Fibroblast of upper back skin (primary cell): Measurements from ENCODE around the gene GNG13.

Source experiments
- DNase-seq: peaks from one replicate; pipeline ENCODE4 v3.0.0-alpha.2; 2013

GNG13 gene

DNA sequence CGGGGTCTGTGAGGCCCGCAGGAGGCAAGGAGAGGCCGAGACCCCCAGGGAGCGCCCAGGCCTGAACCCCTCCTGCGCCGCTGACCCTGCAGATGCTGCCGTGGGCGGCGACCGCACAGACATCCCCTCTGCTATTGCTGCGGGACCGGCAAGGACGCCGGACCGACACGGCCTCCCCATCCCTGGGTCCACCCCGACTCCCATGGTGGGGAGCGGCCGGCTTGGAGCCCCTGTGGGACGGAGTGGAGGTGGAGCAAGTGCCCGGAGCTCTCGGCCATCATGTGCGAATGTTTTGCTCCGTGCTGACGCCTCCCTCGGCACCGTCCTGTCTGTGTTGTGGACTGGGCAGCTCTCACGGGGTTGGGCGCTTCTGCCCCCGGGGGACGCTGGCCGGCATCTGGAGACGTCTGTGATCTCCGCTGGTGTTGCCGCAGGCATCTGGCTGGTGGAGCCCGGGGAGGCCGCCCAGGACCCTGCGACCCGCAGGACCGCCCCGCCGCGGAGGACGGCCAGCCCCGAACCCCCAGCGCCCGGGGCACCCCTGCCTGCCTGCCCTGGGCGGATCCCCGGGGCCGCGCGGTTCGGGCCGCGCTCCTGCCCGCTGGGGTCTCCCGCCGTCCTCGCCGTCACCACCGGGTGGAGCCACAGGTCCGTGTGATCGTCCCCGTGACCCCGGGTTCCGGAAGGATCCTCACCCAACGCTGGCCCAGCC lies 12.8 kb upstream of the GNG13 start:
- DNase-seq: peak; percentile 25

DNA sequence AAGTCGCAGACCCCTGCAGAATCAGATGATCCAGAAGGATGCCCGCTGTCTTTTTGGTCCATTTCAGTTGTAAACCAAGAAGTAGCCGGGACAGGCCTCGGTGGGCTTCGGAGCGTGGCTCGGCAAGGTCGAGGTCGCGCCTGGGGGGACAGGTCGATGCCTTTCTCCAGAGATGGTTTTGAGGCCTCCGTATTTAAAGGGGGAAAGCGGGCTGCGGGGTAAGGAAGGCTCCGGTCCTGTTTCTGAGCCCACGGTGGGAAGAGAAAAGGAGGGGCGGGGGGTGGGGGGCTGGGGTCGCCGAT lies 7.5 kb upstream of the GNG13 start:
- no peak for DNase-seq

DNA sequence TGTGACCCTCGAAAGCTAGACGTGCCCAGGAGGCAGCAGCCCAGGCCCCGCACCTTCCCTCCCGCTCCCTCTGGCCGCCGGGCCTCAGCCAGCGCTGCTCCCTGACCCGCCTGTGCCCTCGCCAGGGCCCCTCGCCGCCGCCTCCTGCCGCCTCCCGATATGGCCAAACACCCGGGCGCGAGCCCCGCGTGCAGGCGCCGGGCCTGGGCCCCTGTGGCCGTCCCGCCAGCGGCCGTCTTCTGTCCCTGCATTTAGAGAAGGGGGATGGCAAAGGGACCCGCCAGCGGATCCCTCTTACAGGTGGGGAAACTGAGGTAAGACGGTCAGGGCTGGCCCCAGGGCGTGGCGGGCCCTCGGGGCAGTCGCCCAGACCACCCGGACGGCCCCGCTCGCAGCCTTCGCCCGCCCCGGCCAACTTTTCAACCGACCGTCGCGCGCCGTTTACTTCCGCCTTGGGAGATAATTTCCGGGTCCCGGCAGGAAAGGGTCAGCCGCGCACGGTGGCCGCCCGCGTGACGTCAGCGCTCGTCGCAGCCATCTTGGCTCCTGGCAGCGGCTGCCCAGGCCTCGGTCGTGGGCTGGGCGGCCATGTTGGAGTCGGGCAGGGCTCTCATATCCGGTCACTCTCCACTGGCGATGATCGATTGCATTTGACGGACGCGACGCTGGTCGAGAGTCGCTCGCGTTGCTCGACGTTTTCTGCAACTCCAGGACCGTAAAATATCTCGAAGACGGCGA lies 7.0 kb upstream of the GNG13 start:
- DNase-seq: peak; percentile 91

DNA sequence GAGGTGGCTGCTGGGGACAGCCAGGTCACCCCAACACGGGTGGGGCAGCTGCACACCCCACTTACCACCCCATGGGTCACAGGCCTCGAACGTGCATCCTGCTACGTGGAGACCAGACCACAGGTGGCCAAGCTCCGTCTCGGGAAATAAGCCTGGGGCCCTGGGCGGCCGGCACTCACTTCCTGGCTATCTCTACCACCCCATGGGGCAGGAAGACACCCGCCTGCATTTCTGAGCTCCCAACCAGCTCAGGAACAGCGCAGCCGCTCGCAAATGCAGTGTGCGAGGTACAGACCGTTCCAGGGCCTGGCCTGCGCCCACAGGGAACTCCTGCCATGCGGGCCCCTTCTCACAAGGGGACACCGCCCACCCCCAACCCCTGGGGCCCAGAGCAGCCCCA lies 4.9 kb upstream of the GNG13 start:
- DNase-seq: no peak

DNA sequence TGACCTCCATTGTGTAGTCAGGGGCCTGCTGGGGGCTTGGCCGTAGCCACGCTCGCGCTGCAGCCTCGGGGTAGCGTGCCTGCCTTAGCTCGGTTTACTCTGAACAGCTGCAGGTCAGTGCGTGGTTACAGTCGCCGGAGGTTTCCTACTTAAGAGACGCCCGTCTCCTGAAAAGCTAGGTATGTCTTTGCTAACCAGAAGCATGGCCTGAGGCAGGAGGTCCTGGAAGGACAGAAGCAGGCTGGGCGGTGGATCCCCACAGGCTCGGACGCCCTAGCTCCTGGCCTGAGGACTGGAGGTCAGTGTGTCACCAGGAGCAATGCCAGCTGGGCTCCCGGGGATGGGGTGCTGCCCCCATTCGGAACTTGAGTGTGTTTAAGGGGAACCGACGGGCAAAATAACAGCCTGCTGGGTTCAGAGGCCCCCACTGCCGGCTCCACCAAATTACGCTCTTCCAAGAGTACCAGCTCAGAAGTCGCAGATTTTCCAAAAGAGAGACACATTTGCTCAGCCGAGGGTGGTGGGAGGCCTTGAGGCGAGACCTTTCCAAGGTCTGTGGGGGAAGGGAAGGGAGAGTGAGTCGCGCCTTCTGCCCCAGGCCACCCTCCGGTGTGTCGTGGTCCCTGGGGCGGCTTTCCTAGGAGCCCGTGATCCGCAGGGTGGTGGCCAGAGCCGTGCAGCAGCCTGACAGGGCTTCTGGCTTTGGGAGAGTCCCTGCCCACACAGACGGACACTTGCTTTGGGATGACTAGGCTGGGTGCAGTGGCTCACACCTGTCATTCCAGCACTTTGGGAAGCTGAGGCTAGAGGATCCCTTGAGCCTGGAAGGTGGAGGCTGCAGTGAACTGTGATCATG lies 3.9 kb upstream of the GNG13 start:
- DNase-seq: no peak

DNA sequence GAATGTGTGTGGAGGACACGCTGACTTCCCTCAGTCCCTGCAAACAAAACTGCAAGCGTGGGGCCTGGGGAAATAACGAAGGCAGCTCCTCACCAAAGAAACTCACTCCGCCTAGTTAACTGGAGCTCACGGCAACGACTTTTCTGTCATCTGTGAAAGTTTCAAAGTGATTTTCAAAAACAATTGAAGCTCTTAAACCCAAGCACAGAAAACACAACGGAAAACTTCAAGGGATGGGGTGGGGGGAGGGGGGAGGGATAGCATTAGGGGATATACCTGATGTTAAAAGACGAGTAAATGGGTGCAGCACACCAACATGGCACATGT lies 3.2 kb upstream of the GNG13 start:
- no peak for DNase-seq

DNA sequence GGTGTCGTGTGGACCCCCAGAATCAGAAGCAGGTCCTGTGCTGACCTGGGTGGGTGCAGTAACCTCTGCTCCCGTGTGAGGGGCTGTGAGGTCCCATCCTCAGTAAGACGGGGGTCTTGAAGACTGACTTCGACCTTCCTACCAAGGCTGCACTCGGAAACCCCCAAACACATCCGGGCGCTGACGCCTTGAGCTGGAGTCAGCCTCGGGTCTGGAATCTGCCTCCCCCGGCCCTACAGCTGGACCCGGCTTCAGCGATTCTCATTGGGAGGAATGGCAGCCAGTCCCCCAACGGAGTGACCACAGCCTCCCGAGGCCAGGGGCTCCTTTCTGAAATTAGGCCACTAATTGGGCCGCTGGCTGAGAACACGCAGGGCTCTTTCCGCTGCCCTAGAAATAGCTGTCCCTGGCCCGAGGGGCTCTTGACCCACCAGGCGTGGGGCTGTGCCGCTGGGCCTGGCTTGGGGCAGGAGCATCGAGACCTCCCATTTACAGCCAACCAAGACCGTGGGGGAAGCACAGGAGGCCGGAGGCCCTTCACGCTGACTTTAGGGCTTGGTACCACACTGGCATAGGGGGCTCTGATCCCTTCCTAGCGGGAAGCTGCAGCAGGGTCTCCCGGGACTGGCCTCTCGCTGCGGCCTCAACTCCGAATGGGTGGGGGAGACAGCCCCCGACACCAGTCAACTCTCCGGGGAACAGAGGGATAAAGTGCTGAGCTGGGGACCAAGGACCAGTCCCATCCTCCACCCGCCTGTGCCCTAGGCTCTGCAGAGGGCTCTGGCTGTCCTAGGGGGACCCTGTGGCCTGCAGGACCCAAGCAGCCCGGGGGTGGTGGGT lies 2.6 kb upstream of the GNG13 start:
- no peak for DNase-seq

DNA sequence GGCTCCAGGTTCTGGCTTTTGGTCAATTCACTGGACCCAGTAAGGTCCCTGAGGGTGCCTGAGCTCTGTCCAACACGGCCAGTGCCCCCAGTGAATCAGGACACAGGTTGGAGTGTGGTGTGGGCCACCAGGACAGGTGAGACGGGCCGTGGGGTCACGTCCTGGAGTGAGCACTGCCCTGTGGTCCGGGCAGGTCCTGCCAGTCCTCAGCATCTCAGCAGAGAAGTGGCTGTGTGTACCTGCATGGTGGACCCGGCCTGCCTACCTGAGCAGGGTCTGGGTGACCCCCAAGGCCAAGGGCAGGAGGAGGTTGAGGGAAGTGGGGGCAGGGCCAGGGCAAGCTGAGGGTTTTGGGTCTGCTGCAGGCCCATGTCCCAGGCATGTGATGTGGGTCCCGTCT lies 1.9 kb upstream of the GNG13 start:
- DNase-seq: no peak

DNA sequence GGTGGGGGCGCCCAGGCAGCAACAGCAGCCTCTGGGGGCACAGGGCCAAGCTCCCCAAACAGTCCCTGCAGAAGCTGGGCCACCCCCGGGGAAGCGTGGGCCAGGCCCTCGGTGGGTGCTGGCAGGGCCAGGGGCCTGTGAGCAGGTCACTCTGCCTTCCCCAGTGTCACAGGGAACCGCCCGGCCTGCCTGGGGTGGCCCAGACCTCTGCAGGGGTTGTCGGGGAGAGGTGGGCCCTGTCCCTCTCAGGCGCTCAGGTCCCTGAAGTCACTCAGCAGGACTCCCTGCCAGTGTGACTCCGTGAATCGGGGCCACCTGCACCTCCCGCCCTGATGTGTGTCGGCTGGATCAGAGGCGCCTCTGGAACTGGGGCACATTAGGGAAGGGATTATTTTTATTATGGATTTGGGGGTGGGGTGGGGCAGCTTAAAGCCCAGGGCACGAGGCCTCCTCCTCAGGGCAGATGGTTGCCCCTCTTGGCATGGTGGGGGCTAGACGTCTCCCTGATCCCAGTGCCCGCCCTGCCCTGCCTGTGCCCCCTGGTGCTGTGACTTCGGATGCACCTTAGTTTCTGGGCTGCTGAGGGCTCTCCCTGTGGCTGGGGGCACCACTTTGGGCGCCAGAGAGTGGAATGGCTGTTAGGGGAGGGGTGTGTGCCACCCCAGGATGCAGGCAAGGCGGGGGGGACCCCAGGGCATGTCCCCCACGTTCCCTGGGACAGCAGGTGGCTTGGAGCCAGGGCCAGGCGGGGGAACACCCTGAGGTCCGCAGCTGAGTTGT lies 1.2 kb upstream of the GNG13 start:
- DNase-seq: no peak

DNA sequence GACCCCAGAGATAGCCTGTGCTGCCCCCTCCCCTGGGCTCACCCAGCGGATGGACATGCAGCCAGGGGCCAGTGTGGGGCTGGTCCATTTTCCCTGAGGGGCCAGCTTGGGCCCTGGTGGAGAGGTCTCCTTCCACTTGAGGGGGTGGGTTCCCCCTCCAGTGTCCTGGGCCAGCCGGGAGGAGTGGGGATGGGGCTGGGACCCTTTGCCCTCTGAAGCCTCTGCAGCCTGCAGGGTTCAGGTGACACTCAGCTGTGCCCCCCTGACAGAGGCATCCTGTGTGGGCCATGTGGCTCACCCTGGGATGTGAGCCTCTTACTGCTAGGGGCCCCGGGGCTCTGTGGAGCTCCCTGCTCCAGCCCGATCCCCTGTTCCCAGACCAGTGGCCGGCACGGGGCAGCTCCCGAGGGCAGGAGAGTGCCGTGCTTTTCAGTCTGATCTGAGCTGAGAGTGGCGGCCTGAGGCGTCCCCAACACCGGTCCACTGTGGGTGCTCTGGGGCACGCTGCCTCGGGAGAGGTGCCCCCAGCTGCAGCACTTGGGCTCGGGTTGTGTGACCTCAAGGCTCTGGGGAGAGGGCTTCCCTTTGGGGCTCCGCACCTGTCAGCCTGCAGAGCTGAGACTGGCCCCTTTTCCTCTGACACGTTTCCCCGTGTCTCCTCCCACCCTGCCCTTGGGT lies 439 bp upstream of the GNG13 start:
- DNase-seq: no peak

DNA sequence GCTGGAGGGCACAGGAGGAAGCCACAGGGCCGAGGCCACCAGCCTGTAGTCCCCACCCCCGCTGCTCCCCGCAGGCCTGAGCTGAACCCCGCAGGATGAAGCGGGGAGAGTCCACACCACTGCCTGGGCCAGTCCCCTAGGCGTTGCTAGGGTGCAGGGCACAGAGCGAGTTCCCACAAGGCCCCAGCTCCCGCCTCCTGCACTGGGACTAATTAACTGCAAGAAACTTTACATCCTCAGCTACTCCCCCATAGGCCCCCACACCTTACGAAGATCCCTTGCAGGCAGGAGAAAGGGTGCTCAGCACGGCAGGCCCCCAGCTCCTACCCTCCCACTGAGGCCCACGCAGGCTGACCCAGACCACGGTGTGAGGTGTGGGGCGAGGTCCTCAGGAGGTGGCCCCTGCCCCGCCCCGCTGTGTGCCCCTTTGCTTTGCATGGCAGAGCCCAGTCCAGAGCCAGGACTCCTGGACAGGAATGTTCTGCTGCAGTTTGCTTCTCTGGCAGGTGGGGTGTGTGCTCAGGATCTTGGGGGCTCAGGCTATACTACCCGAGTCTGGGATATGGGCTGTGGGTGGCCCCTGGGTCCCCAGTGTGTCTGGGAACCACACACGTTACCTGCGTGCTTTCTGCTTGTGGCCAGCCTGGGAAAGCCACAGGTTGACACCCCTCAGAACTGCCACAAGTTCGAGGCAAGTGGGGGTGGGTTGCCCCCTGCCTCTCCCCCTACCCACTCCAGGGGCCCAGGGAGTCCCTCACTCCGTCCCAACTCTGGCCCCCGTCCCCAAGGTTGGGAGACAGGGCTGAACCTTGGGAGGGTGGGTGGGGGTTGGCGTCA lies 1.2 kb downstream of the GNG13 start:
- no peak for DNase-seq

DNA sequence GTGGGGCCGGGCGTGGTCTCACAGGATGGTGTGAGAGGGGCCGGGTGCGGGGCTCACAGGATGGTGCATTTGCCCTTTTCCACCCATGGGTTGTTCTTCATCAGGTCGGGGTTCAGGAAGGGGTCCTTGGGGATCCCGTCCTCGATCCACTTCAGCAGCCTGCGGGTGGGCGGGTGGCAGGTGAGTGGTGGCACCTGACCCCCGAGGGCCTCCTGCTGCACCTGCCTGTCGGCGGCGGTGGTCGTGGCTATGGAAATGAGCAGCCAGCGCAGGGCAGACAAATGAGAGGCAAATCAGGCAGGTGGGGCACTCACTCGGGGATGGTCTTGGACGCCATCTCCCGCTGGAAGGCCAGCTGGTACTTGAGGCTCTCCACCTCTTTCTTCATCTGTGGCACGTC lies 1.9 kb downstream of the GNG13 start:
- no peak for DNase-seq

DNA sequence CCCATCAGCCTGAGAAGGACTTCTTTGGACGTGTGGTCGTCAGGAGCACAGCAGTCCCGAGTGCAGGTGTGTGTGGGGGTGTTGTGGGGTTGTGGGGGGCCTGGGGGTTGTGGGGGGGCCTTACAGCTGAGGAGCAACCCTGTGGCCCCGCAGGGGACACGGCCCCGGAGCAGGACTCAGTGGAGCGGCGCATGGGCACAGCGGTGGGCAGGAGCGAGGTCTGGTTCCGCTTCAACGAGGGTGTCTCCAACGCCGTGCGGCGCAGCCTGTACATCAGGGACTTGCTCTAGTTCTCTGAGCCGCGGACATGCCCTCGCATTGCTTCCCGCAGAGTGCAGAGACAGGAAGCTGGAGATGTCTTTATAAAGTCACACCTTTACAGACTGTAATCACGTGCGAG lies 2.8 kb downstream of the GNG13 start:
- DNase-seq: no peak

DNA sequence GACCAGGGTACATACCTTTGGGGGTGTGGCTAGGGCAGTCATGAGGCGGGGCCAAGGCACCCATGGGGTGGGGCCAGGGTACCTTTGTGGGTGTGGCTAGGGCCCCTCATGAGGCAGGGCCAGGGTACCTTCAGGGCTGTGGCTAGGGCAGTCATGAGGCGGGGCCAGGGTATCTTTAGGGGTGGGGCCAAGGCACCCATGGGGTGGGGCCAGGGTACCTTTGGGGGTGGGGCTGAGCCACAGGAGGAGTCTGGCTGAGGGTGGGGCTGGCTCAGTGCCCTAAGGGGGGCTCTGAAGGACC lies 3.5 kb downstream of the GNG13 start:
- no peak for DNase-seq

DNA sequence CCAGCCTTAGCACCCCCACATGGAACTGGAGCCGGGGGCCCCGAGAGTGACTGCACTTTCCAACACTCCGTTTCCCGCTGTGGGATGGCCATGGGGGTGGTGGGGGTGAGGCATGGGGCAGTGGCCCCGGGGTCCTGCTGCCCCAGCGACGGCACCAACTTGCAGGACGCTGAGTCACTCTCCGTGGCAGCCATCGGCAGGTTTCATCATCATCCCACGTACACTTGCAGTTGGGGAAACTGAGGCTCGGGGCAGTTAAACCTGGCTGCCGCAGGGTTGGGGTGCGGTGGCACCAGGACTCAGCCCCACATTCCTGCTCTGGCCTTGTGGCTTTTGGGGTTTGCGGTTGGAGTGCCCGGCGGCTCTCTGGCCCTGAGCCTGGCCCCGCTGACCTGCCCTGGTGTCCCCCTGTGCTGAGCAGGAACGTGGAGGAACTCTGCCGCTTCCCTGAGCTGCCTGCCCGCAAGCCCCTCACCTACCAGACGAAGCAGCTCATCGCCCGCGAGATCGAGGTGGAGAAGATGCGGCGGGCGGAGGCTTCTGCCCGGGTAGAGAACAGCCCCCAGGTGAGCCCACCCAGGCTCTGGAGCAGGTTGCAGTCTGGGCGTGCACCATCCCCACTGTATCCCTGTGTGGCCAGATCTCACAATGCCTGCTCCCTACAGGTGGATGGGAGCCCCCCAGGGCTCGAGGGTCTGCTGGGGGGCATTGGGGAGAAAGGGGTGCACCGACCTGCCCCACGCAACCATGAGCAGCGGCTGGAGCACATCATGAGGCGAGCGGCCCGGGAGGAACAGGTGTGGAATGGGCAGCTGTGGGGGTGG lies 4.0 kb downstream of the GNG13 start:
- no peak for DNase-seq

DNA sequence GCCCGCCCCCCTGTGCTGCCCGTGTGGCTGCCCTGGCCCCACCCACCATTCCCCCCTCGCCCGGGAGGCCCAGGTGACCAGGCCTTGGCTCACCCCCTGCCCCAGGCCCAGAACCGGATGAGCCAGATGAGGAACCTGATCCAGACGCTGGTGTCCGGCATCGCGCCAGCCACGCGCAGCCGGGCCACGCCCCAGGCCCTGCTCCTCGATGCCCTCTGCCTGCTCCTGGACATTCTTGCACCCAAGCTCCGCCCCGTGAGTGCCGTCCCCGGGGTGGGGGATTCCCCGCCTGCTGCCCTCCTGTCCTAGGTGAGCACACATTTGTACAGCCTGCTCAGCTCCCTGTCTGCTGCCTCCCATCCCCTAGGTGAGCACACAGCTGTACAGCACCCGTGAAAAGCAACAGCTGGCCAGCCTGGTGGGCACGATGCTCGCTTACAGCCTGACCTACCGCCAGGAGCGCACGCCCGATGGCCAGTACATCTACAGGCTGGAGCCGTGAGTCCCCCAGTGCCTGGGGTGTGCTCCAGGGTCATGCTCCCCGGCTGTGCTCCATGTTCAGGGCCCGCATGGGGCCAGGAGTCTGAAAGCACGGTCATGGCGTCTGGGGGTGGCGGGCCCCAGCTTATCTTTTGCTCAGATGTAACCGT lies 4.8 kb downstream of the GNG13 start:
- no peak for DNase-seq

DNA sequence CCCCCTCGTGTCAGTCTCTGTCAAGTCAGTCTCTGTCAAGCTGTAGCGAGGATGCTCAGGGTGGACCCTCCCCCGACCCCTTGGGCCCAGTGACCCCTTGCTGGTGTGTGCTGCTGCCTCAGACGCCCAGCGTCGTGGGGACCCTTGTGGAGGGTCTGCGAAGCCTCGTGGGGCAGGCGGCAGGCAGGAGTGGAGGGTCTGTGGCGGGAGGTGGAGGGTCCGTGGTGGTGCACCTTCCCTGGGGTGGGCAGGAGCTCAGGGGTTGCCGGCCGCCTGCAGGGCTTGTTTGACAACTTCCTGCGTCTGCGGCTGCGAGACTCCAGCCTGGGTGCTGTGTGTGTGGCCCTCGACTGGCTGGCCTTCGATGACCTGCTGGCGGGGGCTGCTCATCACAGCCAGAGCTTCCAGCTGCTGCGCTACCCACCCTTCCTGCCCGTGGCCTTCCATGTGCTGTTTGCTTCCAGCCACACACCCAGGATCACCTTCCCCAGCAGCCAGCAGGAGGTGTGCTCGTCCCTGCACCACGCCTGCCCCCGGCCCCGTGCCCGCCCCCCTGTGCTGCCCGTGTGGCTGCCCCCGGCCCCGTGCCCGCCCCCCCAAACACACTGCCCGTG lies 5.6 kb downstream of the GNG13 start:
- no peak for DNase-seq

DNA sequence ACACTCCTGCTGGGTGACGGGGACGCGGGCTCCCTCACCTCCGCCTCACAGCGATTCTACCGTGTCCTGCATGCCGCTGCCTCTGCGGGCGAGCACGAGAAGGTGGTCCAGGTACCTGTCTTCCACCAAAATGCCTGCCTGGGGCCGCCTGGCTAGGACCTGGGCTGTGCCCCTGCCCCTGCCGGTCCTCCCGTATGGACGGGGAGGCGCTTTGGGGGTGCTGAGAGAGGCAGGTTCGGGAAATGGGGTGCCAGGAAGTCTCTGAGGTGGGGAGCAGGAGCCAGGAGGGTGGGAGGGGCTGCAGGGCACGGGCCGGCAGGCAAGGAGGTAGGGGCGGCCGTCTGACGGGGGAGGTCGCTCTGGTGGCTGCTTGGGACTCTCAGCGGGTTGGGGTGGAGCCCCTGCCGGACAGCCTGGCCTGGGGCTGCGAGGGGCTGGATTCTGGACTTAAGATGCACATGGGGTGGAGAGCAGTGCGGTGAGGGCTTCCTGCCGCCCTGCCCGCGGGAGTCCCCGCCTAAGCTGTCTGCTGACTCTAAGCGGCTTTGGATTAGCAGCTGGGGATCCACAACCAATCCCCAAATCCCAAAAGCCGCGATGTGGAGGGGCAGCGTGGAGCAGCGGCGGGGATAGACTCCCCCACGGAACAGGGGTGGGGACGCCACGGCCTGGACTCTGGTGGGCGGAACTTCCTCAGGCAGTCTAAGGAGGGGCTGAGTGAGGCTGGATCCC lies 6.3 kb downstream of the GNG13 start:
- no peak for DNase-seq
